ENCODE data around the gene HDAC11.

The HDAC11 gene

DNA sequence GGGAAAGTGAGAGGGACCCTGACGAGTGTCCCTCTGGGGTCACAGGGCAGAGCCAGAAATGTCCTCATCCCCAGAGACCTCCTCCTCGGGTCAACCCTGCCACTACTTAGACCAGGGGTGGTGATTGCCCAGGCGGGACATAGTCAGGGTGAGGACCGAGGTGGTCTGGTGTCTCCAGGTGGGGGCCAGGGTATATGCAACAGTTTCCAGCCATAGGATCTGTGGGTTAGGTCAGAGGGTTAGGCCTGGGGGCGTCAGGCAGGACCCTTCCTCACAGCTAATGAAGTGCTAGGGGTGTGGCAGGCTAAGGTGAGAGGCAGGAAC is 46.5 kb downstream of the HDAC11 start:
- no peak for DNase-seq

- DNase-seq = no peak
Measured at GRCh38 chr3:13528217-13528867, 48.2 kb downstream of the HDAC11 start.

DNA sequence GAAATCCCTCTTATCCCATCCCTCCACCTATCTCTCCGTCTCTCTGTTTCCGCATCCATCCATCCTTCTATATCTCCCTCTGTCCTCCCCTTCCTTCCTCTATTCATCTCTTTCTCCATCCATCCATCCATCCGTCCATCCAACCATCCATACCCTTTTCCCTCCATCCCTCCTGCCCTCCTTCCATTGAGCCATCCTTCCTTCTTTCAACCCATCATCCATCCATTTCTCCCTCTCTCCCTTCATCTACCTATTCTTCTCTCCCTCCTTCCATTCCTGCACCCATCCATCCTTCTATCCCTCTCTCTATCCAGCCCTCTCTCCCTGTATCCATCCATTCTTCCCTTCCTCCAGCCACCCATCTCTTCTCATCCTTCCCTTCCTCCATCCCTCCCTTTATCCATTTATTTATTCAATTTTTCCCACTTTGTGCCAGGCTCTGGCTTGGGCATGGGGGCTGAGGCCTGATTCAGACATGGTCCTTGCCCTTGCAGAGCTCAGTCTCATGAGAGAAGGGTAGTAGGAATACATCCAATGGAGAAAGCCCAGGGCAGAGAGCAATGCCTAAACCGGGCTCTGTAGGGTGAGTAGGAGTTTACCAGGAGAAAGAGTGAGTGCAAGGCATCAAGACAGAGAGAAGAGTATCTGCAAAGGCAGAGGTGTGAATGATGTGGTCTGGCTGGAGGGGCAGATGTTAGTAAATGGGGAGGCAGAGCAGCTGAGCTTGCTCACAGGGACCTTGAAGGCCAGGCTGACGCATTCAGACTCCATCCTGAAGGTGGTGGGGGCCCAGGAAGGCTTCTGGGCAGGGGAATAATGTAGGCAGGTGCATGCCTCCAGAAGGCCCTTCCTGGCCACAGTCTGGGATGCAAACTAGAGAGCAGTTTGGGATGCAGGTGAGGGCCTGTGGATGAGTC is 49.3 kb downstream of the HDAC11 start:
- no peak for DNase-seq

- no peak for DNase-seq
Measured at GRCh38 chr3:13530241-13531009, 50.3 kb downstream of the HDAC11 start.

GRCh38 chr3:13532085-13532484 is 52.0 kb downstream of the HDAC11 start:
- no peak for DNase-seq

- DNase-seq = no peak
Measured at GRCh38 chr3:13532631-13533030, 52.5 kb downstream of the HDAC11 start.

DNA sequence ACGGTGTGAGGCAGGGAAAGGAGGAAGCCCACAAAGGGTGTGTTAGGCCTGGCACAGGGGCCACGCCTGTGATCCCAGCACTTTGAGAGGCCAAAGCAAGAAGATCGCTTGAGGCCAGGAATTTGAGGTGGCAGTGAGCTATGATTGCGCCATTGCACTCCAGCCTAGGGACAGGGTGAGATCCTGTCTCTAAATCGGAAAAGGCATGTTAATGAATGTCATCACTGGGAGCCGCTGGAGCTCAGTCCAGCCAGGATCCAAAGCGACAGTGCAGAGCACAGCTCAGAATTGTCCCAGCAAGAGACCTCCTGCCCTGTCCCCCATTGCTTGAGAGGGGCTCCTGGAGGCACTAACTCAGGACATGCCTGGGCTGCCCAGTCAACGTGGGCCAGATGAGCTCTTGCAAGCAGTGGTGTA is 53.8 kb downstream of the HDAC11 start:
- no peak for DNase-seq

DNA sequence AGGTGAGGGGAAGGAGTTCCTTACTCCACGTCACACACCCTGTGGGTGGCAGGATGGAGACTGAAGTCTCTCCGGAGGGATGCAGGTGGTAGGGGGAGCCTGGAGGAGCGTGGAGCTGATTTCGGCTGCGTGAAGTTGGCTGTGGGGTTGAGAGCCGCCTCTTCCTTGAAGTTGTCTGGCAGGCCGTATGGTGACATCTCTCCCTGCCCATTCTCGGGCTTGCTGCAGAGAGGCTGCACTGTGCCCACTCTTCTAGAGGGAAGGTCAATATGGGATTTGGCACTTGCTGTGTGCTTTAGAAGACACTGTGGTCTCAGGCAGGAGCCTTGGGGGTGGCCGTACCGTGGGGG is 55.4 kb downstream of the HDAC11 start:
- no peak for DNase-seq

DNA sequence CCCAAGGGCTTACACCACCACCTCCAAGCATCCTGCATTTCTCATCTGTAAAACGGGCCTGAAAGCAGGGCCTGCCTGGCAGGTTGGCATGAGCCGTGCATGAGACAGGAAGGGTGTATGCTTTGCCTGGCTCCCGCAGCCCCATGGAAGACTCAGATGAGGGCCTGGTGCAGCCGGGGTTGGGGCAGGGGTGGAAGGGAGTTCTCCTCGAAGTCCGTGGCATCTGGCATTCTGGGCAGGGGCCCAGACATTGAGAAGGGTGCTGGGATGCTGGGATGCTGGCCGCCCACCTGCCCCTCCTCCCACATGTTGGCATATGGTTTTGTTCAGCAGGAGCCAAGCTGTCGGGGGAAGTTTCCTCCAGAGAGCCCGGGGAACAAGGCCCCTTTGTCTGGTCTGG is 55.8 kb downstream of the HDAC11 start:
- DNase-seq = no peak

- no peak for DNase-seq
Measured at GRCh38 chr3:13536432-13536831, 56.3 kb downstream of the HDAC11 start.

DNA sequence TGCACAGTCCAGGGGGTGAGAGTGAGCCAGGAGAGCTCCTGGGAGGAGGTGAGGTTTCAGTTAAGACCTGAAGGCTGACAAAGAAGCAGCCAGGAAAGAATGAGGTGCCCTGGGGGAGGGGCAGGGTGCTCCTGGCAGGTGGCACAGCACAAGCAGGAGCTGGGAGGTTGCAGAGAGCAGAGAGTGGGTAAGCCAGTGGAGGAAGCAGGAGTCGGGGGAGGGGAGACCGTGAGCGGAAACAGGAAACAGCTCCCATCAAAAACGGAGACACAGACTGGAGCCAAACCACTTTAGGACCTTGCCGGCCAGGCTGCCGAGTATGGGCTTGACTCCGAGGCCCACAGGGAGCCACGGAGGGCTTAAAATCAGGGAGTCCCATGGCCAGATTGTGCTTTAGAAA is 56.7 kb downstream of the HDAC11 start:
- no peak for DNase-seq

DNA sequence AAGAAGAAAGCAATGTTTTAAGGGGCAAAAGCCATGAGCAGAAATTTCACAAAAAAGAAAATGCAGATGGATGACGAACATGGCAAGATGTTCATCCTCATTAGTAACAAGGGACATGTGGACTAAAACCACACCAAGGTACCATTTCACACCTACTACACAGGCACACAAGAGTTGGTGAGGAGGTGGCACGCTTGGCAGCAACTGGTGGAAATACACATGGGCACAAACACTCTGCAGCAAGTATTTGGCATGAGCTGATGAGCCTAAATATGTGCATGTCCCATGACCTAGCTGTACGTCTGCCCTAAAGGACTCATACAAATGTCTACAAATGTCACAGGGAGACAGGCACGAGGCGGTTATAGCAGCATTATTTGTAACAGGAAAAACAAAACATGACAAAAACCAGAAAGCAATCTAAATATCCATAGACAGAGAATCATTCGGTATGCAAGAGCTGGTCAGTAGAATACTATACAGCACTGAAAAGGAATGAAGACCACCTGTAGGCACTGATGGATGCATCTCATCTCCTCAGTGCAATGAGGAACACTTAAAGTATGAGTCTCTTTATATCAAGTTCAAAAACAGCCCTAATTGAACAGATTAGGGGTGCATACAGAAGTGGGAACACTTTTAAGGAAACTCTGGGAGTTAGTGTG is 57.3 kb downstream of the HDAC11 start:
- no peak for DNase-seq

- peak; percentile 99 for DNase-seq
Measured at GRCh38 chr3:13537909-13538296, 57.8 kb downstream of the HDAC11 start.

DNA sequence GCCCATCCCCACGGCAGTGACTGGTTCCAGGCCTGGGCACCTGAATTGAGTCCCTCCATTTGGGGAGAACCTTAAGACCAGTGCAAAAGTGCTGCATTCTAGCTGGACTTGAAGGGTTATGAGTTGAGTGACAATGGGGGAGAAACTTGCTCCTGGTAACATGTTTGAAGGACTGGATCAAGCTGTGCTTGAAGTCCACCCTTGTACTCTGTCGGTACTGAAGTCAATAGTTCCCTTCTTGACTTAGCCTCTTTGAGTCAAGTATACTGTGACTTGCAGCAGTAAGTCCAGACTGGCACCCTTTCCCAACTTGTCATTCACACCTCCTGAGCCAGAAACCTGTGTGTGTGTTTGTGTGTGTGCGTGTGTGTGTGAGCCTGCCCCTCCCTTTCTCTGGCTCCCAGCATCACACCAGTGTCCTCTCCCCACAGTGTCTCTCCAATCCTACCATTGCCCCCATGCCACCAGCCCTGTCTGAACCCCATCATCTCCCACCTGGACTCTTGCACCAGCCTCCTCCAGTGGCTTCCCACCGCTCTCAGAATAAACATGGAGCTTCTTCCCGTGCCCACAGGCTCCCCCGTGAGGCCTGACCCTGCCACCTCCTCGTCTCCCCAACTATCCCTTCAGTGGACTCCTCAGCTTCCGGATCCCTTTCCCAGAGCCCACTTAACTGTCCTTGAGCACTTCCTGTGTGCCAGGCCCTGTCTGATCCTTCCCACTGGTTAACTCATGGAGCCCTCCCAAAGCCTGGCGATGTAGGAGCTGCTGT is 58.6 kb downstream of the HDAC11 start:
- no peak for DNase-seq

DNA sequence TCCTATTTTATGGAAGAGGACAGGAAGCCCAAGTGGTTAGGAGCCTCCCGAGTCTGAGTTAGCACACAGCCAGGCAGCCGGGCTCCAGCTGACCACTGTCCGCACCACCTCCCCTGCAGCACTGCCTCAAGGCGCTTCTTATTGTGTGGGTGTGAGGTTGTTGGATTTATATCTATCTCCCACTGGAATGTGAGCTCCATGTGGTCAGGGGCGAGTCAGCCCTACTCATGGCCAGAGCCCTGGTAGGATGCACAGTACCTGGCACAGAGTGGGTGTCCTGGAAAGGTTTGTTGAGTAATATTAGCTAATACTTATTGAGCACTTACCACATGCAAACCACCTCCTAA is 59.2 kb downstream of the HDAC11 start:
- peak; percentile 91 for DNase-seq

GRCh38 chr3:13539671-13540070 is 59.6 kb downstream of the HDAC11 start:
- DNase-seq = no peak

DNA sequence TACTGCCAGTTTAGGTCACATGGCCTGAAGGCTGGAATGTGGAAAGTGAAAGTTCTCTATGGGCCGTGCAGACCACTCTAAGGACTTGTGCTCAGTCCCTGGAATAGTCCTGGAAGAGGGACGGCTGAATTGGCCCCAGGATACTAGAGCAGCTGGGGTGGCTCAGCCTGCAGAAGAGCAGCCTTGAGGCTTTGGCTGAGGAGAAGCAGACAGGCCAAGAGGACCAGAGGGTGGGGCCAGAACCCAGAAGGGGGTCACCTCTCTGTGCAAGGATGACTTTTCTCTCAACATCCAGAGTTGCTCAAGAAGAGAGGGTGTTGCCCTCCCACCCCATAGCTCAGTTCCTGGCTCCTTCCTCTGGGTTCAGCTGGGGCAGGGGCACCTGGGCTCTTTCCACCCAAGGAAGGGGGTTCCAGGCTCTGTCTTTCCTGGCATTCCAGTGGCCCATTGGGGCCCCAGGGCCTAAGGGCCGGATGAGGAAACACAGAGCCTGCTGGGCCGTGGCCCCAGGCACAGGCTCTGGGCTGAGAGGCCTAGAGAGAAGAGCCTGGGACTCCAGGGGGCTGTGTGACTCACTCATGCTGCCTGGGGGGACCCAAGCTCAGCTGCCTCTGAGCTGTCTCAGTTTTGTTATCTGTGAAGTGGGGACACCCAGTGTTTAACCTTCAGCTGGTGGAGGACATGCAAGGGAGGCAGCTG is 60.3 kb downstream of the HDAC11 start:
- DNase-seq = peak; percentile 35

DNA sequence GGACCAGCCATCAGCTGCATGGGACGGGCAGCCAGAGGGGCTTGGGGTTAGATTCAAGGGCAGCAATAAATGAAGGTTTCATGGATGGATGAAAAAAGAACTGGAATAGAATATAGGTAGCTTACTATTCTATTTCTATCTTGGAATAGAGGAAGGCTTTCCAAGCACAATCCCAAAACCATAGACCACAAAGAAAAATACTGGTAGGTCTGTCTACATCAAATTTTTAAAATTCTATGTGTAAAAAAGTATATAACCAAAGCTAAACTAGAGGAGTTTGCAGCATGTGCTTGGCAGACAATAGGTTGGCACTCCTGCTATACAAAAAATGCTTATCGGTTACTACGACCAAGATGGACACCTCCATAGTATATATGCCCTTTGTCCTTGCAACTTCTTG is 61.6 kb downstream of the HDAC11 start:
- no peak for DNase-seq

GRCh38 chr3:13542142-13542541 is 62.0 kb downstream of the HDAC11 start:
- no peak for DNase-seq

DNA sequence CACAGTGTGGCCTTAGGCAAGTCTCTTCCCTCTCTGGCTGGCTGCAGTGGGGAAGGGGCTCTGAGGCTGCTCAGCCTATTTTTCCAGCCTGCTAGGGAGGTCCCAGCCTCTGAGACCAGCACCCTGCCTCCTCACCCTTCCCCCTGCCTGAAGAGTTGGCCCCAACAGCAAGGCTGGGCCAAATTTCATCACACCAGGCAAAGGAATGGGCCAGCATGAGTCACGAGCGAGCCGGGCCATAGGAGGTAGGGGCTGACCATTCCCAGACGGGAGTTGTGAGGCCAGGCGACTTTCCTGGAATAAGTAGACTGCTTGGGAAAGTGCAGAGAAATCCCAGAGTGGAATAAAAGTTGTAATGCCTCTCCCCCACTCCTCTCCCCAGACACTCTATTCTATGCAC is 63.1 kb downstream of the HDAC11 start:
- DNase-seq = peak; percentile 96

- peak; percentile 94 for DNase-seq
Measured at GRCh38 chr3:13544293-13544831, 64.3 kb downstream of the HDAC11 start.
